GM23338 (cell line): ENCODE measurements around the gene PDZD8. TPM values are rescaled to one million over a fixed set of nuclear protein-coding genes. Genes with fewer than 3 reads are reported as not detected.

ENCODE experiments used
- ATAC-seq: fragments of 200-7000 bp; cut with Tn5 transposase; 3 replicates; pipeline ENCODE4 v1.9.1; 2020
- DNase-seq: peaks from one replicate; pipeline ENCODE4 v3.0.0-alpha.2; 2015; ENCODE audit warnings: low spot score
- H2AFZ ChIP-seq: fragments of 200-600 bp; sonication (generic); 2 replicates; pipeline ENCODE4 v1.8.0; 2016; ENCODE audit warnings: antibody characterized with exemption, mild to moderate bottlenecking, moderate library complexity
- H3F3A ChIP-seq: fragments of 200-600 bp; sonication (generic); replicated peaks from 2 replicates; pipeline ENCODE4 v1.8.0; 2017; ENCODE audit warnings: antibody characterized with exemption, mixed run types, low read depth
- H3K27ac ChIP-seq: fragments of 200-600 bp; sonication (generic); 2 replicates; pipeline ENCODE4 v1.6.1; 2016; ENCODE audit warnings: low read depth
- H3K27me3 ChIP-seq: fragments of 200-600 bp; sonication (generic); 2 replicates; pipeline ENCODE4 v1.8.0; 2016; ENCODE audit warnings: mild to moderate bottlenecking, mixed run types, moderate library complexity; ENCODE audit not compliant: insufficient read depth
- H3K36me3 ChIP-seq: fragments of 200-600 bp; sonication (generic); 2 replicates; pipeline ENCODE4 v1.8.0; 2016; ENCODE audit warnings: mild to moderate bottlenecking; ENCODE audit not compliant: insufficient read depth
- H3K4me1 ChIP-seq: fragments of 200-600 bp; sonication (generic); 2 replicates; pipeline ENCODE4 v1.8.0; 2016; ENCODE audit warnings: mild to moderate bottlenecking, moderate library complexity; ENCODE audit not compliant: insufficient read depth
- H3K4me2 ChIP-seq: fragments of 200-600 bp; sonication (generic); 2 replicates; pipeline ENCODE4 v1.7.1; 2017; ENCODE audit warnings: mixed run types
- H3K4me3 ChIP-seq: fragments of 200-600 bp; sonication (generic); 2 replicates; pipeline ENCODE4 v1.6.1; 2016; ENCODE audit warnings: mixed run types
- H3K79me2 ChIP-seq: fragments of 200-600 bp; sonication (generic); replicated peaks from 2 replicates; pipeline ENCODE4 v1.8.0; 2017; ENCODE audit warnings: mild to moderate bottlenecking; ENCODE audit not compliant: insufficient read depth
- H3K9me2 ChIP-seq: fragments of 200-600 bp; sonication (generic); 2 replicates; pipeline ENCODE4 v1.8.0; 2017; ENCODE audit not compliant: insufficient read depth
- H4K20me1 ChIP-seq: fragments of 200-600 bp; sonication (generic); replicated peaks from 2 replicates; pipeline ENCODE4 v1.8.0; 2017; ENCODE audit warnings: mild to moderate bottlenecking; ENCODE audit not compliant: insufficient read depth
- H3K27ac Mint-ChIP-seq: 2 replicates; pipeline ENCODE4 v1.8.0; 2020; ENCODE audit warnings: inconsistent platforms, mild to moderate bottlenecking, moderate library complexity, mixed read lengths
- H3K27me3 Mint-ChIP-seq: 3 replicates; pipeline ENCODE4 v1.8.0; 2022; ENCODE audit warnings: low read depth, mild to moderate bottlenecking, moderate library complexity, mixed read lengths, inconsistent platforms; ENCODE audit not compliant: insufficient read depth, poor library complexity
- H3K36me3 Mint-ChIP-seq: 3 replicates; pipeline ENCODE4 v1.8.0; 2021; ENCODE audit warnings: low read depth, mild to moderate bottlenecking, inconsistent platforms, moderate library complexity, mixed read lengths
- H3K4me1 Mint-ChIP-seq: 3 replicates; pipeline ENCODE4 v1.8.0; 2020; ENCODE audit warnings: mild to moderate bottlenecking, inconsistent platforms, mixed read lengths
- H3K4me3 Mint-ChIP-seq: 3 replicates; pipeline ENCODE4 v1.8.0; 2021; ENCODE audit warnings: moderate library complexity, mild to moderate bottlenecking, inconsistent platforms, mixed read lengths
- H3K9me3 Mint-ChIP-seq: 3 replicates; pipeline ENCODE4 v1.8.0; 2020; ENCODE audit warnings: moderate library complexity, mild to moderate bottlenecking, inconsistent platforms, mixed read lengths
- CREB1 ChIP-seq: fragments of 250-450 bp; sonication (Bioruptor Pico); IDR thresholded peaks from 2 replicates; pipeline ENCODE4 v1.5.0; 2020; ENCODE audit warnings: low read depth, mild to moderate bottlenecking, moderate library complexity
- ETS1 ChIP-seq: IDR thresholded peaks from 2 replicates; pipeline ENCODE4 v1.6.1; 2016; ENCODE audit warnings: antibody characterized with exemption
- EZH2 ChIP-seq: fragments of 200-600 bp; sonication (generic); IDR thresholded peaks from one replicate; pipeline ENCODE4 v1.8.0; 2017; ENCODE audit warnings: antibody characterized with exemption, mild to moderate bottlenecking, low read depth; ENCODE audit not compliant: unreplicated experiment
- EZH2phosphoT487 ChIP-seq: fragments of 200-600 bp; sonication (generic); IDR thresholded peaks from one replicate; pipeline ENCODE4 v1.8.1; 2018; ENCODE audit warnings: antibody characterized with exemption; ENCODE audit not compliant: unreplicated experiment
- JUNB ChIP-seq: IDR thresholded peaks from one replicate; pipeline ENCODE4 v1.6.1; 2016; ENCODE audit warnings: antibody characterized with exemption; ENCODE audit not compliant: unreplicated experiment
- NANOG ChIP-seq: IDR thresholded peaks from 2 replicates; pipeline ENCODE4 v1.6.1; 2016; ENCODE audit warnings: antibody characterized with exemption, borderline replicate concordance
- POLR2AphosphoS5 ChIP-seq: IDR thresholded peaks from 2 replicates; pipeline ENCODE4 v1.6.1; 2016; ENCODE audit warnings: antibody characterized with exemption, low read depth
- REST ChIP-seq: IDR thresholded peaks from one replicate; pipeline ENCODE4 v1.6.1; 2018; ENCODE audit warnings: antibody characterized with exemption; ENCODE audit not compliant: unreplicated experiment
- STAT1 ChIP-seq: IDR thresholded peaks from one replicate; pipeline ENCODE4 v1.6.1; 2016; ENCODE audit warnings: antibody characterized with exemption; ENCODE audit not compliant: unreplicated experiment
- ZNF114 ChIP-seq: fragments of 250-450 bp; sonication (Bioruptor Pico); IDR thresholded peaks from 2 replicates; pipeline ENCODE4 v1.5.0; 2020; ENCODE audit warnings: mild to moderate bottlenecking, moderate library complexity
- ZNF331 ChIP-seq: fragments of 250-450 bp; sonication (Bioruptor Pico); IDR thresholded peaks from 2 replicates; pipeline ENCODE4 v1.5.0; 2020; ENCODE audit warnings: low read depth, mild to moderate bottlenecking, moderate library complexity
- polyA plus RNA-seq: library from polyadenylated mRNA; unstranded; fragments of >200 nt; fragmentation: Nextera tagmentation; extraction: Ambion mirVana; gene quantifications from 2 replicates; pipeline ENCODE4 v1.2.1, GENCODE V29; 2016
- total RNA-seq: library from RNA; depleted of rRNA; stranded (reverse); fragments of >200 nt; shearing (Covaris generic); gene quantifications from 2 replicates; pipeline ENCODE4 v1.2.3, GENCODE V29; 2014

Gene PDZD8
- total and polyA plus RNA-seq, 2 experiments from 2014 or later: 11.4 to 28.6 TPM

- Histone ChIP-seq H3K36me3 (no peaks in the 10 kb centered on the region), H3K4me2 (no peak overlapping the region), H3K9me2 (0 out of 2 replicates have a peak, but pooled peaks cover 4% of the 10 kb centered on the region), H3K27ac (no peak overlapping the region), H3K27me3 (no peaks in the 10 kb centered on the region), H4K20me1 (no peaks in the 10 kb centered on the region), H3K4me1 (no peaks in the 10 kb centered on the region), H3K4me3 (no peak overlapping the region), H3F3A (no peaks in the 10 kb centered on the region), H2AFZ (peak overlapping the region; percentile 63; the same call in 1 of the 2 replicates), H3K79me2 (no peaks in the 10 kb centered on the region)
- H3K36me3 Mint-ChIP-seq: no peaks in the 10 kb centered on the region
- H3K9me3 Mint-ChIP-seq: no peaks in the 10 kb centered on the region
- peaks cover 4% of the 10 kb centered on the region; the same call in 1 of the 3 replicates for H3K4me1 Mint-ChIP-seq
- DNase-seq (no peak), ATAC-seq (no peak)
- H3K27me3 Mint-ChIP-seq: no peaks in the 10 kb centered on the region
- no peak overlapping the region for H3K4me3 Mint-ChIP-seq
- TF ChIP-seq EZH2phosphoT487 (no peak), EZH2 (no peak), NANOG (no peak), POLR2AphosphoS5 (no peak), ZNF331 (CRISPR knock-in tag) (no peak), CREB1 (no peak), REST (no peak)
- no peak overlapping the region for H3K27ac Mint-ChIP-seq
Measured at GRCh38 chr10:117398029-117398428, 22.8 kb upstream of the PDZD8 start.

GRCh38 chr10:117391436-117392205 lies 16.4 kb upstream of the PDZD8 start:
- no peak for TF ChIP-seq JUNB
- no peak for TF ChIP-seq STAT1
- no peak for TF ChIP-seq ETS1
- TF ChIP-seq ZNF114 (CRISPR knock-in tag): no peak
- H4K20me1 ChIP-seq: no peaks in the 10 kb centered on the region
- DNase-seq: no peak
- Mint-ChIP-seq H3K36me3 (no peaks in the 10 kb centered on the region; the same call in 2 of the 3 replicates), H3K27me3 (peaks cover 2% of the 10 kb centered on the region), H3K4me1 (no peaks in the 10 kb centered on the region), H3K4me3 (no peak overlapping the region), H3K9me3 (no peaks in the 10 kb centered on the region), H3K27ac (no peak overlapping the region)
- no peaks in the 10 kb centered on the region for H3K27me3 ChIP-seq
- no peaks in the 10 kb centered on the region for H3K79me2 ChIP-seq
- H3K27ac ChIP-seq: no peak overlapping the region
- no peaks in the 10 kb centered on the region for H3F3A ChIP-seq
- no peak for ATAC-seq
- H3K4me1 ChIP-seq: no peaks in the 10 kb centered on the region
- H3K4me2 ChIP-seq: no peak overlapping the region
- no peaks in the 10 kb centered on the region for H3K36me3 ChIP-seq
- H2AFZ ChIP-seq: no peak overlapping the region
- no peak overlapping the region for H3K4me3 ChIP-seq
- H3K9me2 ChIP-seq: 0 out of 2 replicates have a peak, but pooled peaks cover 14% of the 10 kb centered on the region
